Testis (tissue), 2 donors: Measurements from ENCODE around the gene TCF4.

Experiments used
- CTCF ChIP-seq, 3 experiments: fragments of 450-650 bp in 2 of 3; fragments of 200-600 bp in 1 of 3; sonication (generic) in 1 of 3; IDR thresholded peaks; one replicate each; pipeline ENCODE4 v1.5.1; 2016 to 2019; ENCODE audit warnings: antibody characterized with exemption in 3 of 3, mild to moderate bottlenecking in 2 of 3, moderate library complexity in 1 of 3
- POLR2A ChIP-seq: fragments of 450-650 bp; IDR thresholded peaks from one replicate; pipeline ENCODE4 v1.6.1; 2017; ENCODE audit warnings: antibody characterized with exemption, mild to moderate bottlenecking, moderate library complexity

DNA sequence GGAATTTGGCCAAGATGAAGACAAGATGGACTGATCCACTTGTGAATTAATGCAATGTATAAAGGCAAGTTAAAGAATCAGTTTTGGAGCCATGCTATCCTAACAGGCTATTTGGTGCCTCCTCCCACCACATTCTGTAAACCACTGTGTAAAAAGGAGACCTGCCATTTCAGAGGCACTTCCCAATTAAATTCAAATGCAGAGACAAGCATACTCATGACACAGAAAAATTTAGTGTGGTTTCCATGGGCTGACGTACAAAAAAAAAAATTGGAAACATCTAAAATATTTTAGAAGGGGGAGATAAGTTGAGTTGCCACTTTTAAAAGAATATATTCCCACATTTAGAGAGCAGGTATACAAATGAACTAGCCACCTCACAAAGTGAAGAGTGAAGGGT is 112.1 kb downstream of the TCF4 start:
- TF ChIP-seq CTCF (IDR thresholded peaks at IDR 0.05) (no peak), POLR2A (no peak)
